ENCODE measurements around the gene TGIF1.

- TF ChIP-seq CTCF (conservative IDR thresholded peaks at IDR 0.05; ENCODE audit: low read length) (no peak), EZH2phosphoT487 (IDR thresholded peaks at IDR 0.05; ENCODE audit: borderline replicate concordance) (no peak)
Observed at GRCh38 chr18:3410273-3410672, 39.7 kb upstream of the TGIF1 start.

Measured in Loucy (cell line).